Stimulated activated CD8-positive, alpha-beta memory T cell treated with anti-CD3 and anti-CD28 coated beads, Interleukin-2, amount 100 ng/mL, for 48 hours (primary cell): ENCODE measurements around the gene FLRT2.

Source experiments
- DNase-seq, 2 donors: peaks; one replicate each; pipeline ENCODE4 v3.0.0-alpha.2; 2020; ENCODE audit warnings: low read depth in 2 of 2

FLRT2 gene

GRCh38 chr14:85660243-85660922, 130.4 kb downstream of the FLRT2 start:
- no peak for DNase-seq

DNA sequence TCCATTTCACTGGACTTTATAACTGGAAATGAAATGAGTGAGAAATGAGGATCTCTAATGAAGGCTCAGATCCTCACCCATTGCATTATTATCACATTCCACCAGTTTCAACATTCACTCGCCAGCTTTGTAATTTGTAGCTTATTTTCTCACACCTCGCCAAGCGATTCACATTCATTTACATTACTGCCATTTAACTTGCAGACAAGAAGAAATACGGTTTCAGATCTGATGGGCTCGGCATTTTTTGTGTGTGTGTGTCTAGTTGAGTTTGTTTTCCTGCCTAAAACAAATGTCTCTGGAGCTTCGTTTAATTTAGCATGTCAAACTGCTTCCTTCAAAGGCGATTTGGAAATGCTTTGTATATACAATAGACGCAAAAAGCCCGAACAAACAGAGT, 132.2 kb downstream of the FLRT2 start:
- no peak for DNase-seq

DNA sequence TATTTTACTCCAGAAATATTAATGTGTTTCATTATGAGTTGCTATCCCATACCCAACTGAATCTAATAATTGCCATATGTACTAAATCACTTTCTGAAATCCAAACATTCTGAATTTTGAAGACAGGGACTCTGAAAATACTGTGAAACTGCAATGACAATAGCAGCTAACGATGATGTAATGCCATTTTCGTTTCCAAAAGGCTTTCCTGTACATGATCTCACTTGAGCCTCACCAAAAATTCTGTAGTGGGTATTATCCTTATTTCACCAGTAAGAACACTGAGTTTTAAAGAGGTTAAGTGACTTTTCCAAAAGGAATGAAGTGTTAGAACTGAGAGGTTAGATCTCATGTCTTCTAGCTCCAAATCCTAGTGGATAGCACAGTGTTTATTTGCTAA, 133.3 kb downstream of the FLRT2 start:
- DNase-seq, result no peak

DNA sequence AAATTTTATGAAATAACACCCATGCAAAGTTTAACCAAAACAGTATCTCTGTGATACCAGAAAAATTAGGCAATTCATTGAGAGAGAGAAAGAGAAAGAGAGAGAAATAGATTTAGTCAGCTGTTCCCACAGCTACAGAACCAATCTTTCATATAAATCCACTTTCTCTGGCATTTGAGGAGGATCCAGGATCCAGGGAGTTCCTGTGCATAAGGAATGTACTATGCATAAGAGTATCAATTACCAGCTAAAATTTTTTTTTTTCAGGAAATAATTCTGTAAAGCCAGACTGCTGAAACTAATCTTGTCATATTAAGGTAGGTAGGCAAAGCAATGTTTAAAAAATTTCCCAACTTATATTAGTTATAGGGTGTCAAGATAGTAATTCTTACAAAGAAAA, 133.7 kb downstream of the FLRT2 start:
- DNase-seq, result no peak

DNA sequence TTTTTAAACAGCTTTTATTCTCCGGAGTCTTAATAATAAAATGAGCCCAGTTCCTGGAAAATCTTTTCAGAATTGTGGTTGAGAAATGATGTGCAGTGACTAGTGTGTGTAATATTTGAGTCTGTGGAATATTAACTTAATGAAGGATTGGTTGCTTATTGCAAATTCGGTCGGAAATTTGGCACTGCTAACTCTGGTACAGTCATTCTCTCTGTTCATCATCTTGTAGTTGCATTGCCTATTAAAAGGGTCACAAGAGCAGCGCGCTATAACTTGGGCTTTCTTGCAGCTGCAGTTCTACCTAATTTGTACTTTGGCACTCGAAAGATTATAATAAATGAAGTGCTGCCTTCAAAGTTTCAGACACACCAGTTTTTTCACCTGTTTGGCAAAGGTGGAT, 146.0 kb downstream of the FLRT2 start:
- DNase-seq, result no peak

DNA sequence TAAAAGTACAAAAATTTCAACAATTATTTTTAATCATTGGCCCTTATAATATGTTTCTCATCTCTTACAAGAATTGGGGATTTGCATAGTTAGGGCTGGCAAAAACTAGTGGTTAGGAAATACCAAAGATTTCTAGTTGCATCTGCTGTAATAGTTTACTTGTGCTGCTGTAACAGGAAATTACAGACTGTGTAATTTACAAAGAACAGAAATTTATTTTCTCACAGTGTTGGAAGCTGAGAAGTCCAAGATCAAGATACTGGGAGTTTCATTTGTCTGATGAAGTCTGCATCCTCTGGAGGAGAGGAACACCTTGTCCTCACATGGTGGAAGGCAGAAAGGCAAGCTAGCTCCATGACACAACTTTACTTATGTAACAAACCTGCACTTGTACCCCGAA, 157.0 kb downstream of the FLRT2 start:
- no peak for DNase-seq

DNA sequence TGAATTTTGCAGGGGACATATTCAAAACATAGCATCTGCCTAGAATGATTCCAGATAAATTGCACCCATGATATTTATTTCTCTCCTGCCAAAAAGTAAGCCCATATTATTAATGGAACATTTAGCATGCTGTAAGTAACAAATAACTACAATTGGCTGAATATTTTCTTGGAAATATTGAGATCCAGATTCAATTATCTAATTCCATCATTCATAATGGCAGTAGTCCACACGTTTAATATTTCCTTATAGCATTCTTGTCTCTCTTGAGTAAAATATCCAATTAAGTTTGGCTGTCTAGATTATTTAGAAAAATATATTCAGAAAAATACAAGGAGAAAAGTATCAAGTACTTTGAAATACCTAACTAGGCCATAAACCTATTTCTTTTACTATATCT, 157.5 kb downstream of the FLRT2 start:
- no peak for DNase-seq

DNA sequence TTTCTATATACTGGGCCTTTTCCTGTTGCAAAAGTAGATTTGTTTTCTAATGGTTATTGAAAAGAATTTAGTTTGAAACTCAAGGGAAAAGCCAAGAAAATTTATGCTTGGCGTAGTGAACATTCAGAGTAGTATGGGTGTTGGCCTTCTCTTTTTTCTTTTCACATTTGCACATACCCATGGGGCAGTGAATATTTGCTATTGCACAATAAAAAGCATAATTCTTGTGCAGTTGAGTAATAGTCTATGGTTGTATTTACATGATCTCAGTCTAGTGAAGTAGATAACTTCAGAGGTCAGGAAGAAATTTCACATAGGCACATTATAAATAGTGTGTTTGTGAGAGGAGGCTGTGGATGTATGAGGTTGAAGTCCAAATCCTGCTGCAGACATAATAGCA, 158.1 kb downstream of the FLRT2 start:
- DNase-seq, result no peak

DNA sequence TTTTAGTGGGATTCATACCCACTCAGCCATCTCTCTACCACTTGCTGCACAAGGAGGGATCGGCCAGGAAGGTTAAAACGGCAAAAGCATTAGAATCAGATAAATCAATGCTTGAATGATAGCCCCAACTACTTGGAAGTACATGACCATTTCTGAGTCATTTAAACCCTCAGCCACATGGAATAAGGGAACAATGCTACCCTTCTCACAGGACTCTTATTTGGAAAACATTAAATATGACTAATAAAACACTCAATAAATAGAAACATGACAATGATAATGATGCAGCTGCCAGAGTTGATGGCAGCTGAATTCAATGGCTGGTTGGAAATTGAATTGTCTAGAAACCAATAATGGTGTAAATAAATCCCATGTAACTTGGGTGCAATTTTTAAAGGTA, 165.4 kb downstream of the FLRT2 start:
- no peak for DNase-seq

DNA sequence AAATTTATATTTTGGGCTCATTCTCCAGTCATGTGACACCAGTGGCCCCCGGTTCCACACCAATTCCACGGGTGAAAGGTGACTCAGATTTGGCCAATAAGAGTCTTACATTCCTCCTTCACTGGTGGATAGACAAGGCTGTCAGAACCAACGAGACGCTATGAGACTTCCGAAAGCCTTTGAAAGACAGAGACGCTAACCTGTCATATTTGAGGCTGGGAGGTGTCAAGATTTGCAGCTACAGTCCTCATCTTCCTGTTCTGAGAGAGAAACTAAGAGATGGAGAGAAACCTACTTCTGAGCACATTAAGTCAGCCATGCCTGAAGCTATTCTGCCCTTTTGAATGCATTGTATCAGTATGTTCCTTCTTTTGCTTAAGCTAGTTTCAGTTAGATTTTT, 171.2 kb downstream of the FLRT2 start:
- DNase-seq, result no peak

GRCh38 chr14:85701763-85702162, 171.8 kb downstream of the FLRT2 start:
- no peak for DNase-seq

DNA sequence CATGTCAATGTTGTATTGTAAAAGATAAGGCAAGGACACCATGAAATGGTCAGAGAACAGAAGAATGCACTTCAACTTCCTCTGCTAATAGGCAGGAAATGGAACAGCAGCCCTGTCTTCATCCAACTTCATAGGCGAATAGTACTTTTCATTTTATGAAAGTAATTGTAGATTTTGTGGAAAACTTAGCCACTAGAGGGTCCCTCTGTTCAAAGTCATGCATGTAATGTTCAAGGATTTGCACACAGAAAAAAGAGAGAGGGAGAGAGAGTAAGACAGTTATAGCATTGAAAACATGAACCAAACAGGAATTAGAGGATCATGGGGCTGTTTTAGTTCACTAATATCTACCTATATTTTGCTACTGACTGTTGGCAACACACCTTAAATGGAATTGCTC, 172.2 kb downstream of the FLRT2 start:
- no peak for DNase-seq

- no peak for DNase-seq
These were observed 173.1 kb downstream of the FLRT2 start for GRCh38 chr14:85702997-85703396.
